DMS53 treated with DMSO at 0.1 percent for 48 hours (cell line): ENCODE data around the gene PRDX5.
A peak's percentile ranks its signal among the peaks of the same experiment; 100 is the strongest.

Experiments
- DNase-seq: peaks from one replicate; lab custom pipeline; 2025; ENCODE audit not compliant: unreplicated experiment; lab: John Stamatoyannopoulos, UW

The PRDX5 gene

GRCh38 chr11:64324692-64325469 is 7.0 kb downstream of the PRDX5 start:
- no peak for DNase-seq

DNA sequence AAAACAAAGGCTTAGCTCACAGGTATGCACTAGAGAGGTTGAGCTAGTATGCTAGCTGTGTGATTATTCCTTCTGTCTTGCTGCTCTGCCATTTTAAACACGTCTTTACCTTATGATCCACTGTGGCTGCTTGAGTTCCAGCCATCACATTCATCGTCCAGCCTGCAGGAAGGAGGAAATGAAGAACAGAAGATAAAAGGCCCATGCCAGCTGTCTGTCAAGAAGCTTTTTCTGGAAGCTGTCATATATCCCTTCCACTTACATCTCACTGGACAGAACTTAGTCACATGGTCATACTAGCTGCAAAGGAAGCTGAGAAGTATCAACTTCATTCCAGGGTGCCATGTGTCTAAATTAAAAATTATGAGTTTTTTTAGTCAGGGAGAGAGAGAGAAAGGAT is 9.5 kb downstream of the PRDX5 start:
- DNase-seq = no peak

DNA sequence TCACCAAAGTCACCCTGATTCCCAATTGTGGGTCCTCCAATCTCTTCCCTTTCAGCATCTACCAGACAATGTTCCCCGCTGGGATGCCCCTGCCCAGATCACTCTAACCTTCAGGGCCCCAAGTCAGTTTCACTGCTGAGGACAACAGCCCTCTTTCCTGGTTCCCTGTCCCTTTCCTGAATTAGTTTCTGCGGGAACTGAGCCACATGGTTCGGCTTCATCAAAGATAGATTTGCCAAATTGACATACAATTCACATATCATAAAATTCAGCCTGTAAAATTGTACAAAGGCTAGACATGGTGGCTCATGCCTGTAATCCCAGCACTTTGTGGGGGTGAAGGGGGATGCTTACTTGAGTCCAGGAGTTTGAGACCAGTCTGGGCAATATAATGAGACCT is 10.1 kb downstream of the PRDX5 start:
- DNase-seq = no peak

- no peak for DNase-seq
These were observed 13.0 kb downstream of the PRDX5 start for GRCh38 chr11:64330888-64331287.

DNA sequence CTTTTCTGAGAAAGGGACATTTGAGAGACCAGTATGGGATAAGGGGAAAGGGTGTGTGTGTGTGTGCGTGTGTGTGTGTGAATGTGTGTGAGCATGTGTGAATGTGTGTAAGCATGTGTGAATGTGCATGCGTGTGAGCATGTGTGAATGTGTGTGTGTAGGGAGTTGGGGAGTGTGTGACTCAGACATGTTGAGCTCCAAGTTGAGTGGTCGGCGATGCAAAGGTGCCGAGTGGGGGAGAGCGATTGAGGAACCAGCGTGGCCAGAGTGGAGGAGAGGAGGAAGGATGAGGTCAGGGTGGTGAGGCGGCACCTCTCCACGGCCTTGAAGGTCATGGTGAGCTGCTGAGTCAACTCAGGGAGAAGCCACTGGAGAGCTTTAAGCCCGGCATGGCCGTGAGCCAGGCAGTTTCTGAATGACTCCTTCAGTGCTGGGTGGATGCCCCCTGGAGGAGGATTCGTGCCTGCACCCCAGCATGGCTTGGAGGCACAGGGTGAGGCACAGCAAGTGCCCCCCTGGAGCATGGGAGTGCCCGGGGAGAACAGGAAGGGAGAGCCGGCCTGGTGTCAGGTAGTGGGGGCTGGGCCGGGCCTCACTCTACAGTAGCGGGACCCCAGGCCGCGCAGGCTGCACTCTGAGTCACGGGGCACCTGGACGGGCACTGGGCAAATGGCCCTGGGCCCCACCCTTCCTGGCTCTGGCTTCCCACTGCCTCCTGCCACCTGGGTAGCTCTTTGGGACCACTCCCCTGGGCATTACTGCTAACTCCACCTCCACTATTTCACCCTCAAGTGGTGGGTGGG is 13.8 kb downstream of the PRDX5 start:
- peak; percentile 66 for DNase-seq

- DNase-seq = no peak
These were observed 15.6 kb downstream of the PRDX5 start for GRCh38 chr11:64333556-64333955.

- peak; percentile 92 for DNase-seq
These were observed 17.1 kb downstream of the PRDX5 start for GRCh38 chr11:64334764-64335735.

GRCh38 chr11:64337538-64338249 is 19.8 kb downstream of the PRDX5 start:
- no peak for DNase-seq

DNA sequence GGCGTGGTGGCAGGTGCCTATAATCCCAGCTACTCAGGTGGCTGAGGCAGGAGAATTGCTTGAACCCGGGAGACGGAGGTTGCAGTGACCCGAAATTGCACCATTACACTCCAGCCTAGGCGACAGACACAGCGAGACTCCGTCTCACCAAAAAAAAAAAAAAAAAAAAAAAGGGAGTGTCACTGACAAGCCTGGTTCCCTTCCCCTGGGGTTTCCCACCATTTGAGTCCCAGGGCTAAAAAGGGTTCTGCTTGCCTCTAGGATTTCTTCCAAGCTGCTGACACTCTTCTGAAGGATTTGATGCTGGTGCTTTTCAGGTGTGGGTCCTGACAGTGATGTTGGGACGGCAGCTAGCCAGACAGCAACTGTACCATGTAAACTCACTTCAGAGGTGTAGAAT is 20.8 kb downstream of the PRDX5 start:
- DNase-seq = no peak

DNA sequence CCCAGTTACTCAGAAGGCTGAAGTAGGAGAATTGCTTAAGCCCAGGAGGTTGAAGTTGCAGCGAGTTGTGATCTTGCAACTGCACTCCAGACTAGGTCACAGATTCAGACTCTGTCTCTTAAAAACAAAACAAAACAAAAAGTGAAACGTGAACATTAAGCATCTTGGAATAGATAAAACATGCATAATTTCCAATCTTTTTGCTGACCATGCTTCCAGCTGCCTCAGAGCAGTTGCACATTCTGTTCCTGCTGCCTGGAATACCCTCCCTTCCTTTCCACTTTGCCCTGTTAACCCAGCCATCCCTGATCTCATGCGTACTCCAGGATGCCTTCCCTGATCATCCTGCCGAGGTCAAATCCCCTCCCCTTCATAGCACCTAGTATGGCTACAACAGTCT is 21.4 kb downstream of the PRDX5 start:
- DNase-seq = no peak

- no peak for DNase-seq
These were observed 22.0 kb downstream of the PRDX5 start, which contains the start of gene CCDC88B for GRCh38 chr11:64339754-64340408. Gene CCDC88B (plus strand): TSS chr11:64340204. CDS start chr11:64340267, 63 bp downstream.

DNA sequence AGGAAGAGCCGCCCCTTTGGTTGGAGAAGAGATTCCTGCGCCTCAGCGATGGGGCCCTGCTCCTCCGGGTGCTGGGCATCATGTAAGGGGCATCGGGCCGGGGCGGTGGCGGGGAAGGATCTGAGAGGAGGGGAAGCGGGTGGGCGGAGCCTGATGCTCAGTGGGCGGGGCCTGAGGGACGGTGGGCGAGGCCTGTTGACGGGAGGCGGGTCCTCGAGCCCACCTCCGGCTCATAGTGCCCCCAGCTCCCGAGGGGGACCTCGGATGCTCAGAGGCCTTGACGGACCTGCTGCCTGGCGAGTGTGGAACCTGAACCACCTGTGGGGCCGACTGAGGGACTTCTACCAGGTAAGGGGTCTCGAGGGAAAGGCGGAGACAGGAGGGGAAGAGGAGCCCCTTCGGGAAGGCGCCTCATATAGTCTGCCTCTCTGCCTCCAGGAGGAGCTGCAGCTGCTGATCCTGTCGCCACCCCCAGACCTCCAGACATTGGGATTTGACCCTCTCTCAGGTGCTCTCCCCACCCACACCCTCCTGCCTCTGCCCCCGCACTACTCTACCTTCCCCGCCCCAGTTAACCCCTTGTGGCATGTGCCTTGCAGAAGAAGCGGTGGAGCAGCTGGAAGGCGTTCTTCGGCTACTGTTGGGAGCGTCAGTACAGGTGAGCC is 22.9 kb downstream of the PRDX5 start:
- DNase-seq = no peak

GRCh38 chr11:64341429-64341828 is 23.5 kb downstream of the PRDX5 start:
- DNase-seq = no peak

DNA sequence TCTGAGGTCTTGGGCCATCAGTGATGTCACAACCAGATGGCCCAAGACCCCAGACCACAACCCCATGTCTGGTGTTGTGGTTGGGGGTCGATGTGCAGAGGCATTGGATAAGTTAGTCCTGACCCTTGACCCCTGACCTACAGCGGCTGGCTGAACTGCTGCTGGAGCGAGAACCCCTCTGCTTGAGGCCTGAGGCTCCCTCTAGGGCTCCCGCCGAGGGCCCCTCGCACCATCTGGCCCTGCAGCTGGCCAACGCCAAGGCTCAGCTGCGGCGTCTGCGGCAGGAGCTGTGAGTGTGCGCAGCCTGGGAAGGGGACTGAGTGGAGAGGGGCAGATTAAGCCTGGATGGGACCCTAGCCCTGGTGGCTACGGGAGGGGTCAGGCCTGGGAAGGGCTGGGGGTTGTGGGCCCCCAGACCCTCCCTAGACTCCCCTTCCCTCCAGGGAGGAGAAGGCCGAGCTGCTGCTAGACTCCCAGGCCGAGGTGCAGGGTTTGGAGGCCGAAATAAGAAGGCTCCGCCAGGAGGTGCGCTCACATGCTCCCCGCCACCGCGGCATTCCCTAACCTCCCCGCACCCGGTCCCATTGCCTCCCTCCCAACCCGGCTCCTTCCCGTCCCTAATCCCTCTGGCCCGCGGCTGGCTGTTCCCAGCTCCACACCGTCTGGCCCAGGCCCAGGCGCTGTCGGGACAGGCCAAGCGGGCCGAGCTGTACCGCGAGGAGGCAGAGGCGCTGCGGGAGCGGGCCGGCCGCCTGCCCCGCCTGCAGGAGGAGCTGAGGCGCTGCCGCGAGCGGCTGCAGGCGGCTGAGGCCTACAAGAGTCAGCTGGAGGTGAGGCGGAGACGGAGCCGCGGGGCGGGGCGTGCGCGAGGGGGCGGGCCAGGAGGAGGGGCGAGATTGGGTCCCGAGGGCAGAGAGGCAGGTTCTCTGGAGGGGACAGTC is 24.2 kb downstream of the PRDX5 start:
- DNase-seq = peak; percentile 82

DNA sequence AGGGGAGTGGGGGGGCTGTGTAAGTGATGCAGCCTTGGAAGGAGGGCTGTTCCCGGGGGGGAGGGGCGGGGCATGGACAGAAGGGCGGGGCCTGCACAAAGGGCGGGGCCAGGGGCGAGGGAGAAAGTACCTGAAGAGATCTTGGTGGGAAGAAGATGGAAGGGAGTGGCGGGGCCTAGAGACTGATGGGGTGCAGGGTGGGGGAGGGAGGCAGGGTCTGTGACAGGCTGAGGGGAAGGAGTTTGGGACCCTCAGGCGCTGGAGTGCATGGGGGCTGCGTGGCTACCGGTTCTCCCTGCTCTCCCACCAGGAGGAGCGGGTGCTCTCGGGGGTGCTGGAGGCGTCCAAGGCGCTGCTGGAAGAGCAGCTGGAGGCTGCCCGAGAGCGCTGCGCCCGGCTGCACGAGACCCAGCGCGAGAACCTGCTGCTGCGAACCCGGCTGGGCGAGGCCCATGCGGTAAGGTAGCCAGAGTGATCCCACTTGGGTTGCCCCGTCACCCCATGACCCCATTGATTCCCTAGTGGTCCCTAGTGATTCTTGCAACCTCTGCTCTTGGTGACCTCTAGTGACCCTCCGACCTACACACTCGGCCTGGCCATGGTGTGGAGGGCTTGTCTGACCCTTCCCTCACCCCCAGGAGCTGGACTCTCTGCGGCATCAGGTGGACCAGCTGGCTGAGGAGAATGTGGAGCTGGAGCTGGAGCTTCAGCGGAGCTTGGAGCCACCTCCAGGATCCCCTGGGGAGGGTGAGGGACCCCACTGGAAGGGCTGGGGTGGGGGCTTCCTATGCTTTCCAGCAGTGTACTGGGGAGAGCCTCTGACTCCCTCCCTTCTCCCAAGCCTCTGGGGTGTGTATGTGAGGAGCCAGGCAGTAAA is 25.2 kb downstream of the PRDX5 start:
- no peak for DNase-seq

DNA sequence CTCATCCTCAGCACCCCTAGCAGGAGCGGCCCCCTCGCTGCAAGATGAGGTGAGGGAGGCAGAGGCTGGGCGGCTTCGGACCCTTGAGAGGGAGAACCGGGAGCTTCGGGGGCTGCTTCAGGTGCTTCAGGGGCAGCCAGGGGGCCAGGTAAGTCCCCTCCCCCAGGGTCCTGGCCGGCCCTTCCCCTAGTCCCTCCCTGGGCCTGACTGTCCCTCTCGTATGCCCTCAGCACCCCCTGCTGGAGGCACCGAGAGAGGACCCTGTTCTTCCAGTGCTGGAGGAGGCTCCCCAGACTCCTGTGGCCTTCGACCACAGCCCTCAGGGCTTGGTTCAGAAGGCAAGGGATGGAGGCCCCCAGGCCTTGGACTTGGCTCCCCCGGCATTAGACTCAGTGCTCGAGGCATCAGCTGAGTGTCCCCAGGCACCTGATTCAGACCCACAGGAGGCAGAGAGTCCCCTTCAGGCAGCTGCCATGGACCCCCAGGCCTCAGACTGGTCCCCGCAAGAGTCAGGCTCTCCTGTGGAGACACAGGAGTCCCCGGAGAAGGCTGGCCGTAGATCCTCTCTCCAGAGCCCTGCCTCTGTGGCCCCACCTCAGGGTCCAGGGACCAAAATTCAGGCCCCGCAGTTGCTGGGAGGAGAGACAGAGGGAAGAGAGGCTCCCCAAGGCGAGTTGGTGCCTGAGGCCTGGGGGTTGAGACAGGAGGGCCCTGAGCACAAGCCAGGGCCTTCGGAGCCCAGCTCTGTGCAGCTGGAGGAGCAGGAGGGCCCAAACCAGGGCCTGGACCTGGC is 26.0 kb downstream of the PRDX5 start:
- no peak for DNase-seq

GRCh38 chr11:64344787-64345186 is 26.9 kb downstream of the PRDX5 start:
- no peak for DNase-seq
